Nephron (organoid): ENCODE results near the gene SUPT6H.

ENCODE experiments used
- H3K27ac Mint-ChIP-seq, 3 experiments: 2 replicates each; pipeline ENCODE4 v1.8.0; 2020; ENCODE audit warnings: mixed read lengths in 3 of 3, mild to moderate bottlenecking in 2 of 3, moderate library complexity in 1 of 3
- H3K27me3 Mint-ChIP-seq: 2 replicates; pipeline ENCODE4 v1.8.0; 2021; ENCODE audit warnings: low read depth, mild to moderate bottlenecking, moderate library complexity, mixed read lengths
- H3K36me3 Mint-ChIP-seq: 2 replicates; pipeline ENCODE4 v1.8.0; 2020; ENCODE audit warnings: low read depth, mixed read lengths
- H3K4me1 Mint-ChIP-seq: 2 replicates; pipeline ENCODE4 v1.8.0; 2020; ENCODE audit warnings: mixed read lengths
- H3K4me3 Mint-ChIP-seq, 3 experiments: 2 replicates each; pipeline ENCODE4 v1.8.0; 2020; ENCODE audit warnings: mild to moderate bottlenecking in 3 of 3, mixed read lengths in 3 of 3, moderate library complexity in 2 of 3
- H3K9me3 Mint-ChIP-seq: 2 replicates; pipeline ENCODE4 v1.8.0; 2020; ENCODE audit warnings: mixed read lengths
- CTCF ChIP-seq, 3 experiments: fragments of 200-600 bp; sonication (generic); IDR thresholded peaks; one replicate each; pipeline ENCODE4 v1.5.0; 2021; ENCODE audit warnings: antibody characterized with exemption in 3 of 3; ENCODE audit not compliant: unreplicated experiment in 3 of 3

SUPT6H gene

GRCh38 chr17:28661635-28662526 is at the start of gene SUPT6H, which contains the start of gene SDF2:
SUPT6H (plus strand) TSS chr17:28662205; CDS start chr17:28673402, 11,197 bp downstream.
SDF2 (minus strand) TSS chr17:28661906; CDS start chr17:28661876, 30 bp downstream.
- no peaks in the 10 kb centered on the region for H3K27me3 Mint-ChIP-seq
- peaks cover 56% of the 10 kb centered on the region for H3K4me1 Mint-ChIP-seq
- H3K4me3 Mint-ChIP-seq, result peak within 1 kb of the TSS; percentile 98 to 100 (median 100)
- H3K9me3 Mint-ChIP-seq, result peaks cover 9% of the 10 kb centered on the region
- peaks cover 68% of the 10 kb centered on the region for H3K36me3 Mint-ChIP-seq
- peak within 1 kb of the TSS; percentile 98 to 100 (median 98) for H3K27ac Mint-ChIP-seq
- TF ChIP-seq CTCF (IDR thresholded peaks at IDR 0.05; ENCODE audit: unreplicated experiment in 3 of 3), result no peak

- no peaks in the 10 kb centered on the region for H3K27me3 Mint-ChIP-seq
- H3K9me3 Mint-ChIP-seq, result no peaks in the 10 kb centered on the region
- no peak for TF ChIP-seq CTCF (IDR thresholded peaks at IDR 0.05; ENCODE audit: unreplicated experiment in 3 of 3)
- H3K4me3 Mint-ChIP-seq, result no peak overlapping the region
- H3K36me3 Mint-ChIP-seq, result peaks cover 52% of the 10 kb centered on the region
- H3K27ac Mint-ChIP-seq, result peak overlapping the region in 1 of 3 experiments; percentile 39
- peaks cover 6% of the 10 kb centered on the region for H3K4me1 Mint-ChIP-seq
Measured at GRCh38 chr17:28612531-28612930, 49.5 kb upstream of the SUPT6H start.

- H3K36me3 Mint-ChIP-seq, result peaks cover 54% of the 10 kb centered on the region
- no peaks in the 10 kb centered on the region for H3K9me3 Mint-ChIP-seq
- H3K27me3 Mint-ChIP-seq, result no peaks in the 10 kb centered on the region
- TF ChIP-seq CTCF (IDR thresholded peaks at IDR 0.05; ENCODE audit: unreplicated experiment in 3 of 3), result peak; percentile 65 to 67 (median 66)
- peaks cover 6% of the 10 kb centered on the region for H3K4me1 Mint-ChIP-seq
- H3K4me3 Mint-ChIP-seq, result no peak overlapping the region
- H3K27ac Mint-ChIP-seq, result peak overlapping the region in 1 of 3 experiments; percentile 39
Measured at GRCh38 chr17:28612936-28613872, 48.8 kb upstream of the SUPT6H start.

GRCh38 chr17:28613931-28614381 is 48.0 kb upstream of the SUPT6H start, which contains the start of gene RSKR:
RSKR (minus strand) TSS chr17:28614185; CDS start chr17:28614161, 24 bp downstream.
- no peak for TF ChIP-seq CTCF (IDR thresholded peaks at IDR 0.05; ENCODE audit: unreplicated experiment in 3 of 3)
- peaks cover 6% of the 10 kb centered on the region for H3K4me1 Mint-ChIP-seq
- H3K27ac Mint-ChIP-seq, result peak within 1 kb of the TSS in 1 of 3 experiments; percentile 39
- no peaks in the 10 kb centered on the region for H3K27me3 Mint-ChIP-seq
- H3K36me3 Mint-ChIP-seq, result peaks cover 61% of the 10 kb centered on the region
- H3K4me3 Mint-ChIP-seq, result no peak within 1 kb of the TSS
- H3K9me3 Mint-ChIP-seq, result no peaks in the 10 kb centered on the region

- no peak overlapping the region for H3K27ac Mint-ChIP-seq
- H3K9me3 Mint-ChIP-seq, result no peaks in the 10 kb centered on the region
- no peak for TF ChIP-seq CTCF (IDR thresholded peaks at IDR 0.05; ENCODE audit: unreplicated experiment in 3 of 3)
- peaks cover 6% of the 10 kb centered on the region for H3K4me1 Mint-ChIP-seq
- no peaks in the 10 kb centered on the region for H3K27me3 Mint-ChIP-seq
- H3K4me3 Mint-ChIP-seq, result no peak overlapping the region
- H3K36me3 Mint-ChIP-seq, result peaks cover 68% of the 10 kb centered on the region
Measured at GRCh38 chr17:28615260-28615940, 46.6 kb upstream of the SUPT6H start.
